ENCODE data around the gene RPL31.
"Not testable (repeated sequence)": the region's sequence is repeated elsewhere in the genome, so short reads cannot be mapped to it uniquely, and the experiment has no call there.

RPL31 gene

GRCh38 chr2:101038455-101039255 is 36.6 kb downstream of the RPL31 start:
- H3K4me3 ChIP-seq (ENCODE audit: low read length), result no peak overlapping the region
- TF ChIP-seq ZNF274 (IDR thresholded peaks at IDR 0.05; ENCODE audit: low read depth, low read length), result no peak

- TF ChIP-seq ZNF274 (IDR thresholded peaks at IDR 0.05; ENCODE audit: low read depth, low read length), result no peak
- no peak overlapping the region for H3K4me3 ChIP-seq (ENCODE audit: low read length)
Observed at GRCh38 chr2:101040072-101040471, 38.0 kb downstream of the RPL31 start.

GRCh38 chr2:101040761-101041160 is 38.7 kb downstream of the RPL31 start:
- TF ChIP-seq ZNF274 (IDR thresholded peaks at IDR 0.05; ENCODE audit: low read depth, low read length), result no peak
- no peak overlapping the region for H3K4me3 ChIP-seq (ENCODE audit: low read length)

GRCh38 chr2:101041413-101041812 is 39.3 kb downstream of the RPL31 start:
- no peak for TF ChIP-seq ZNF274 (IDR thresholded peaks at IDR 0.05; ENCODE audit: low read depth, low read length)
- H3K4me3 ChIP-seq (ENCODE audit: low read length), result no peak overlapping the region

- H3K4me3 ChIP-seq (ENCODE audit: low read length), result no peak overlapping the region
- no peak for TF ChIP-seq ZNF274 (IDR thresholded peaks at IDR 0.05; ENCODE audit: low read depth, low read length)
Observed at GRCh38 chr2:101045330-101045729, 43.2 kb downstream of the RPL31 start.

GRCh38 chr2:101047075-101047766 is 45.1 kb downstream of the RPL31 start:
- no peak for TF ChIP-seq ZNF274 (IDR thresholded peaks at IDR 0.05; ENCODE audit: low read depth, low read length)
- H3K4me3 ChIP-seq (ENCODE audit: low read length), result no peak overlapping the region

- H3K4me3 ChIP-seq (ENCODE audit: low read length), result no peak overlapping the region
- TF ChIP-seq ZNF274 (IDR thresholded peaks at IDR 0.05; ENCODE audit: low read depth, low read length), result no peak
Observed at GRCh38 chr2:101047774-101048173, 45.7 kb downstream of the RPL31 start.

GRCh38 chr2:101048756-101049155 is 46.7 kb downstream of the RPL31 start:
- TF ChIP-seq ZNF274 (IDR thresholded peaks at IDR 0.05; ENCODE audit: low read depth, low read length), result no peak
- no peak overlapping the region for H3K4me3 ChIP-seq (ENCODE audit: low read length)

GRCh38 chr2:101050886-101051285 is 48.8 kb downstream of the RPL31 start:
- not testable (repeated sequence) for H3K4me3 ChIP-seq (ENCODE audit: low read length)

- TF ChIP-seq ZNF274 (IDR thresholded peaks at IDR 0.05; ENCODE audit: low read depth, low read length), result no peak
- H3K4me3 ChIP-seq (ENCODE audit: low read length), result no peak overlapping the region
Observed at GRCh38 chr2:101052147-101052546, 50.1 kb downstream of the RPL31 start.

GRCh38 chr2:101053117-101053516 is 51.0 kb downstream of the RPL31 start:
- TF ChIP-seq ZNF274 (IDR thresholded peaks at IDR 0.05; ENCODE audit: low read depth, low read length), result no peak
- H3K4me3 ChIP-seq (ENCODE audit: low read length), result no peak overlapping the region

All from GM08714 (cell line).